ENCODE results near the gene HNRNPUL1.
"Not testable (repeated sequence)": the region's sequence is repeated elsewhere in the genome, so short reads cannot be mapped to it uniquely, and the experiment has no call there.

Gene HNRNPUL1

DNA sequence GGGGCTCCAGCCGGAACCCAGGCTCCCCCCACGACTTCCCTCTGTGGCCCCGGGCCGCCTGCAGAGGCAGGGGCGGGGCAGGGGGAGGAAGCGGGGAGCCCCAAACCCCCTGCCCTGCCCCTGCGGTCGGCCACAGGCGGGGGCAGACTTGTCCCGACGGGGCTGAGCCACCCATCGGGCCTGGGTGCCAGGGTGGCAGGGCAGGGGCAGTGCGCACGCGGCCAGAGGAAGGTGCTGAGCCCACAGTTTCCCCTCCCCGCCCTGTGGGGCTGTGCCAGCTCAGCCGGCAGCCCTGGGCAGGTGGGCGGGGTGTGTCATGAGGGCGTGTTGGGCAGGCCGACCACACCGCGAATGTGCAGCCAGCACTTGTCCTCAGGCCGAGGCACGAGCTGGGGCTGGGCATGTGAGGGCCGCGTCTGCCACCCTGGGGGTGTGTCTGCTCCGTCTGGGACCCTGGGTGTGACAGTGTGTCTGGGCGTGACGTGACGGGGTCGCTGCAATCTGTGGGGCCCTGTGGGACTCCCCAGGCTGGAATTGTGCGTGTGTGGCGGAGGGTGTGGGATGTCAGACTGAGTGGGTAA, 63.5 kb downstream of the HNRNPUL1 start:
- DNase-seq = no peak

- no peak for DNase-seq
Observed at GRCh38 chr19:41328157-41328841, 64.1 kb downstream of the HNRNPUL1 start.

DNA sequence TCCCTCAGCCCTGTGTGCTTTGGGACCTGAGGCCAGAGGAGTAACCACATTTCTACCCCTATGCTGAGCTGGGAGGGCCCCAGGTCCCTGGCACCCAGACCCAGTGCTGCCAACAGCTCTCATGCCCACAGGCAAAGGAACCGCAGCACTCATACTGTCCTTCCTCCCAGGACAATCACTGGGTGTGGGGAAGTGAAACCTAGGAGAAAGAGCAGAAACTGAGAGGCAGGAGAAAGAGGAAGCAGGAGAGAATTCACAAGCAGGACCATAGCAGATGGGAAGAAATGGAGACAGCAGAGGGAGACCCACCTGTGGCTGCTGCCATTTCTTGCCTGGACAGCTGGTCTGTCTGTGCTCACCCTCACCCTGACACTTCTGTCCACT, 64.7 kb downstream of the HNRNPUL1 start:
- DNase-seq = no peak

DNA sequence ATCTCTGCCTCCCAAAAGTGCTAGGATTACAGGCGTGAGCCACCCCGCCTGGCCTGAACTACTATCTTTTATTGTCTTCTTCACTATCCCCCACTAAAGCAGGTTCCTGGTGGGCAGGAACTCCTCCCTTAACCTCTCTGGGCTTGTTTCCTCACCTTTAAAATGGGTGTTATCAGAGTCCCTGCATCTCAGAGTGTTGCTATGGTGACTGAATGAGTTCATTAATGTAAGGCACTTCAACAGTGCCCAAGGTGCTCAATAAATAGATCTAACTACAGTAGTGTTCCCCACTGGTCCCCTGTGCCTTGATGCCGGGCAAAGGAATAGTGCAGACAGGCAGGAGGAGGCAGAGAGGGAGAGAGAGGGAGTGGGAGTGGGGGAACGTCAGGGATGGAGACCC, 66.3 kb downstream of the HNRNPUL1 start:
- DNase-seq = no peak

- no peak for DNase-seq
Observed at GRCh38 chr19:41330946-41331678, 66.9 kb downstream of the HNRNPUL1 start.

- no peak for DNase-seq
Observed at GRCh38 chr19:41332000-41332399, 67.8 kb downstream of the HNRNPUL1 start.

DNA sequence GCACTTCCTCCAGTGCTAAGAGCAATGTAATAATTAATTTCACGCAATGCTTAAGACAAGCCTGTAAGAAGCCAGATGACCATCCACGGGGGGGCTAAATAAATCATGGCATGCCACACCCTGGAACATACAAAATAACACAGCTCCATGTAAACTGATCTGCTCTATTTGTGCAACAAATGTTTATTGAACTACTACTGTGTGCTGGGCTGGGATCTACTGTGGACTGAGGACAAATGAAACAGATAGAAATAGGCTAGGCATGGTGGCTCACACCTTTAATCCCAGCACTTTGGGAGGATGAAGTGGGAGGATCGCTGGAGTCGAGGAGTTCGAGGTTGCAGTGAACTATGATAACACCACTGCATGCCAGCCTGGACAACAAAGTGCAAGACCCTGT, 68.3 kb downstream of the HNRNPUL1 start:
- DNase-seq = no peak

DNA sequence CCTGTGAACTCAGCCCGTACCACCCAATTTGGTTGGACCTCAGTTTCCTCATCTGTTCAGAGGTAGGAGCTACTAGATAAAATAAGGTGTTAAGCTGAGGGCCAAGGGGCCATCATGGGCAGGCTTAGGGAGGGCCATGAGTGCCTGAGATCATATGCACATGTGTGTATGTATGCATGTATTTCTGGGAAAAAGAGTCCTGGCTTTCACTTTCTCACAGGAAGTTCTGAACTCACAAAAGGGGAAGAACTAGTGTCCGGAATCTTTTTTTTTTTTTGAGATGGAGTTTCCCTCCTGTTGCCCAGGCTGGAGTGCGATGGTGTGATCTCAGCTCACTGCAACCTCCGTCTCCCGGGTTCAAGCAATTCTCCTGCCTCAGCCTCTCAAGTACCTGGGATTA, 70.6 kb downstream of the HNRNPUL1 start:
- DNase-seq = no peak

- DNase-seq = no peak
Observed at GRCh38 chr19:41335467-41335866, 71.3 kb downstream of the HNRNPUL1 start.

- no peak for DNase-seq
Observed at GRCh38 chr19:41339936-41340335, 75.8 kb downstream of the HNRNPUL1 start.

- DNase-seq = no peak
Observed at GRCh38 chr19:41341669-41342490, 77.7 kb downstream of the HNRNPUL1 start.

GRCh38 chr19:41344162-41344561, 80.0 kb downstream of the HNRNPUL1 start:
- DNase-seq = no peak

GRCh38 chr19:41346916-41347315, 82.7 kb downstream of the HNRNPUL1 start:
- DNase-seq = not testable (repeated sequence)

GRCh38 chr19:41350735-41351338, 86.7 kb downstream of the HNRNPUL1 start:
- no peak for DNase-seq

GRCh38 chr19:41351339-41352245, 87.4 kb downstream of the HNRNPUL1 start:
- no peak for DNase-seq

DNA sequence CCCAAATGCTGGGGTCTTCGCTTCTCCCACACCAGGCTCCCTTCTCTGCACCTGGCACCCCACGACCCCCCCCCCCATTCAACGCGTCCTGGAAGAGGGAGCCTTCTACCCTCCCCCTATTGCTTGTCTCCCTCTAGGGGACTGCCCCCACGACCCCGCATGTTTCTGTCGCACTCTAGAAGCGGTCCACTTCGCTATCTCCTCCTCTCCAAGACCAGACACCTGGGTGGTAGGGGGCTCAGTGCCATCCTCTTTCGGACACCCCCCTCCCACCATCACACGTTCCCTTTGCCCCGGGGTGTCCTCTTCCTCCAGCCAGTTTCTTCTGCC, 88.1 kb downstream of the HNRNPUL1 start:
- DNase-seq = no peak

GRCh38 chr19:41352609-41353465, 88.7 kb downstream of the HNRNPUL1 start:
- no peak for DNase-seq

DNA sequence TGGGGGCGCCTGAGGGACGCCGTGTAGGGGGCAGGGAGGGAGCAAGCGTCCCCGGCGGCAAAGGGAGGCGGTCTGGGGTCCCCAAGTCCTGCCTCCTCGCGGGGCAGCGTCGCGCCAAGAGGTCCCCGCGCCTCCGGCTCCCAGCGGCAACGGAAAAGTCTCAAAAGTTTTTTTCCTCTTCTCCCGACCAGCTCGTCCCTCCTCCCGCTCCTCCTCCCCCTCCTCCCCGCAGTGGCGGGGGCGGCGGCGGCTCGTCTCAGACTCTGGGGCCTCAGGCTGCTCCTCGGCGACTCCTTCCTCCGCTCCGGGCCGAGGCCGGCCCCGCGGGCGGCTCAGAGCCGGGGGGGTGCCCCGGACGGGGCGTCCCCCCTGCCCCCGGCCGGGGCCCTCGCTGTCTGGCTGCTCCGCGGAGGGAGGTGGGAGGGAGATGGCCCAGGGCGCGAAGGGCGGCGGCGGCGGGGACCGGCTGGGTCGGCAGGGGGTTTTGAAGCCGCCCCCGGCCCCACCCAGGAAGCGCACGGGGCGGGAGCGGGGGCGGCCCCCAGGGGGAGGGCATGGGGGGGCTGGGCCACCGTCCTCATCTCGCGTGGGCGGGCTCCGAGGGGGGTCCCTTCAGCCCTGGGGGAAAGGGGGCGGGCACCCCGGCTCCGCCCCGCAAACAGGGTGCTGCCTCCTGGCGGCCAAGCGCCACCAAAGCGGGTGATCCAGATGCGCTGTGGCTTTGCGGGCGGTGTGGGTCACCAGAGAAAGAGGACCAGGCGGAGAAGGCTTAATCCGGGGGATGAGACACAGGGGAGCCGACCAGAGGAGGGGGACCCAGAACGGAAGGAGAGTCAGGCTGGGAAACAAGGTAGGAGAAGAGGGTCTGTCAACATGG, 89.5 kb downstream of the HNRNPUL1 start, which contains the start of gene TGFB1:
TGFB1 (minus strand) TSS at position 457 of the 877 bp plus-strand sequence. CDS start 878 bp downstream, outside the sequence.
- DNase-seq = no peak

DNA sequence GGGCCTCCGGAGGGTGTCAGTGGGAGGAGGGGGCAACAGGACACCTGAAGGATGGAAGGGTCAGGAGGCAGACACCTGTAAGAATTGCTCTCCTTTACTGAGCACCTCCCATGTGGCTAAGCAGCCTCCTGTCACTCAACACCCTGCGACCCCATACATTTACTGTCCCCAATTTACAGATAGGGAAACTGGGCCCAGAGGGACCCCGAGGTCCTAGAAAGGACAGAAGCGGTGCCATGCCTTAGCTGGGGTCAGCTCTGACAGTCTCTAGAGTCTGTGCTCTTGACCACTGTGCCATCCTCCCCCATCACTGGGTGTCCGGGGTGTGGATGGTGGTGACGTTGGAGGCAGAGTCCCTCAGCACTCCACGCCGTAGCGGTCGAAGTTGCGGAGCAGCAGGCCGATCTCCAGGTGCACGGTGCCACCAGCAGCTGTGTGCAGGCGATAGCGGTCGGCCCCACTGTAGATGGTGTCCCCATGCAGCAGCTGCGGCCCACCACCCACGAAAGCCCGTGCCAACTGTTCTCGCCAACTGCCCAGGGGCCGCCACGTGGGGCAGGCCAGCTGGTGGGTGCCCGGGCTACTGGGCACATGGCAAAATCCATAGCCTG, 90.3 kb downstream of the HNRNPUL1 start:
- DNase-seq = no peak
